HG02623 (cell line): Measurements from ENCODE around the gene MAD1L1.

Source experiments
- ATAC-seq: cut with Tn5 transposase; IDR thresholded peaks from one replicate; pipeline ENCODE4 v1.9.1; 2021; ENCODE audit warnings: moderate library complexity; ENCODE audit not compliant: unreplicated experiment

Gene MAD1L1

DNA sequence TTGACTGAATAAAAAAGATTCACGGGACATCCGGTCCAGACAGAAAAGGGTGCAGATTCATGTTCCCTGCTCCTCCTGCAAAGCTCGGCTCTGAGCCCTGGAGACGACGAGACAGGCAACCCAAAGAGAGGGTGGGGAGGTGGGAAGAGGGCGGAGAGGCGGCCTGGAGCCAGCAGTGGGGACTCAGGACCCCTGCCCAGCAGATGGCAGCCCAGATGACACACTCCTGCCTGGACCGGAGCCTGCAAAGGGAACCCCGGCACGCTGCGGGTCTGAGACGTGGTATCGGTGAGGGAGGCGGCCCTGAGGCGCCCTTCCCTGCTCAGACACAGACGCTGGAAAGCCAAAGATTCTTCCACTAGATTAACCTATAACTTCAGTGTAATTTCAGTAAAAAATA, 311.9 kb downstream of the MAD1L1 start:
- ATAC-seq = no peak

GRCh38 chr7:1920266-1920681, 312.5 kb downstream of the MAD1L1 start:
- ATAC-seq = no peak

- no peak for ATAC-seq
Measured at GRCh38 chr7:1919539-1920265, 313.0 kb downstream of the MAD1L1 start.

DNA sequence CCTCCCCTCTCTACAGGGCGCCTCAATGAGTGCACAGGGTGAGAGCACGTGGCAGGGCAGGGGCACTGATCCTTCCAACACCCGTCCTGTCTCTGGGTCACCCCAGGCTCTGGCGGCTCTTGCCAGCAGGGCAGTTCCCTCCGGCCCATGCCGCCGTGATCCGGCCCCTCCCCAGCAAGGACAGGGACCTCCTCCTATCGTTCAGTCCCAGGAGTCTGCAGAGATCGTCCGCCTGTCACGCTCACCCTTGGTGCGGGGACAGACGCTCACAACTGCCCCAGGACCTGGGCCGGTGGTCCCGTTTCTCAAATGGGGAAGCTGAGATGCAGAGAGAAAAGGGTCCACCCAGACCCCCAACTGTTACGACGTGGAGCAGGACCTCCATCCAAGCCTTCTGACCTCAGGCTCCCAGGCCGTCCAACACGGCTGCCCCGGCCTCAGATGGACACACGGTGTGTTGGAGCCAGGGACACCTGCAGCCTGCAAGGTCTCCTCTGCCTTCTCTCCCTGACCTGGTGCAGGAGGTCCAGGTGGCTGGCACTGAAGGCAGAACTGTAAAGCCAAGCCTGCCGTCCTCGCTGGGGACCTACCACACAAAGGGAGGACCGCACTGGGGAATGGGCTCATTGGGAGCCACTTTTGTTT, 313.7 kb downstream of the MAD1L1 start:
- no peak for ATAC-seq

- no peak for ATAC-seq
Measured at GRCh38 chr7:1918063-1918645, 314.6 kb downstream of the MAD1L1 start.

DNA sequence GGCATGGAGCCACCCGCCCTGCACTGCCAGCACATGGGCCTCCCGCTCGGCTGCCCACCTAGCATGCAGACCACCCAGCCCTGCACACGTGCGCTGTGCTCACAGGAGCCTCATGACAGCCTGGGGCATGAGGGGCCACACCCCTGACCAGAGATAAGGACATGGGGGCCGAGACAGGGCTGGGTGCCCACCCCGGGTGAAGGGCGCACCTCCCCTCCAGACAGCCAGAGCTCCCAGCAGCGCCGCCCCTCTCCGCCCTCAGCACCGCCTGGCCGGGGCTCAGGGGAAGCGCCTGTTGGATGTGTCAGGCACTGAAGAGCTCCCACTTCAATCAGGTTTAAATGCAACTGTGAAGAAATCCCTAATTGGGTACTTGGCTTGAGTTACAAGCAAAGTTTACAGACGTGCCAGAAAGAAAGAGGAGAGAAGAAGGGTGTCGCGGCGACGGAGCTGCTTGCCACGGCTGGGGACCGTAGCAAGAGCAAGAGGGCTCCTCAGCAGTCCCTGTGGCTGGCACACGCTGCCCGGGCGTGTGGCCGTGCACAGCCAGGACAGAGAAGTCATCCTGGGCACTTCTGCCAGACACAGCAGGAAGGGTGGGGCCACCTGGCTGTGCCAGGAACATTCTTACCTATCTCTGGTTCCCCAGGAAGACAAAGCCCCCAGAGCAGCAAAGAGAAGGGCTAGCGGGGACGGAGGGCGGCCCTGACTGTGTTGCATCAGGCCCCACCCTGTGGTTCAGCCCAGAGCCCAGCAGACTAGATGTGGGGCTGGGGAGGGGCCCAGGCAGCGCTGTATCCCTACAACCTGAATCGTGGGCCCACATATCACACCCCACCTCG, 315.3 kb downstream of the MAD1L1 start:
- no peak for ATAC-seq

- ATAC-seq = no peak
Measured at GRCh38 chr7:1916601-1916970, 316.2 kb downstream of the MAD1L1 start.

DNA sequence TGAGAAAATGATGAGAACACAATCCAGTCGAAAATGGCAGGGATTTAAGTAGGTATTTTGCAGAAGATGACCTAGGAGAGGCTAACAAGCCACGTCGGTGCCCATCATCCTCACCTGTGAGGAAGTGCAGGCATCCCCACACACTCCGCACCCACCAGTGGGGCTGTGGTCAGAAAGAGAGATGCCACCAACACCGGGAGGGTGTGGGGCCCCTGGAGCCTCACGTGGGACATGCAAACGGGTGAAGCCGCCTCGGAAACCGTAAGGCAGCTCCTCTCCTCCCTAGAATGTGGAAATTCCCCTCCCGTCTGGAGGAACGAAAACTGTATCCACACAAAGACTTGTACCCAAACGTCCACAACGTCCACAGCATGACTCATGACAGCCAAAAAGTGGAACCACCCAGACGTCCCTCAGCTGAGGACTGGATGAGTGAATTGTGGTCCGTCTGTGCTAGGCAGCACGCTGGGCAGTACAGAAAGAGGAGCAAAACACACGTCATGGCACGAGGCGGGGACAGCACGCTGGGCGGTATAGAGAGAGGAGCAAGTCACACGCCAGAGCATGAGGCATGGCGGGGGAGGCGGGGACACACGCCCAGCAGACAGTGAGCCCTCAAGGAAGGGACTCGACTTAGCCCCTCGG, 316.7 kb downstream of the MAD1L1 start:
- no peak for ATAC-seq

DNA sequence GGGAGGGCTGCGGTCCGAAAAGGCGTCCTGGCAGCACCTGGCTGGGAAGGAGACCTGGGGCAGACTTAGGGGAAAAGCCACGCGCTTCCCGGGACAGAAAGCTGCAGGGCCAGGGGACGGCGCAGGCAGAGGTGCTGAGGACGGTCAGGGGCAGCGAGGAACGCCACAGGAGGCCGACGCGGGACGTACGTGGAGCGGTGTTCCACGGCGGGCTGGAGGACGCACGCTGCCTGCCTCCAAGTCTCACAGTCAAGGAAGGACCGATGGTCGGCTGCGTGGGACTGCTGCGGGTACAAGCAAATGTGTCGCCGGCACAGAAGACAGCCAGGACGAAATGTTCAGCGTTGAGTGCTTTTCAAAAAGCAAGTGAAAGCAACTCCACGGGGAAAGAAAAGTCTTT, 317.4 kb downstream of the MAD1L1 start:
- ATAC-seq = no peak

GRCh38 chr7:1914743-1915142, 318.0 kb downstream of the MAD1L1 start:
- no peak for ATAC-seq

DNA sequence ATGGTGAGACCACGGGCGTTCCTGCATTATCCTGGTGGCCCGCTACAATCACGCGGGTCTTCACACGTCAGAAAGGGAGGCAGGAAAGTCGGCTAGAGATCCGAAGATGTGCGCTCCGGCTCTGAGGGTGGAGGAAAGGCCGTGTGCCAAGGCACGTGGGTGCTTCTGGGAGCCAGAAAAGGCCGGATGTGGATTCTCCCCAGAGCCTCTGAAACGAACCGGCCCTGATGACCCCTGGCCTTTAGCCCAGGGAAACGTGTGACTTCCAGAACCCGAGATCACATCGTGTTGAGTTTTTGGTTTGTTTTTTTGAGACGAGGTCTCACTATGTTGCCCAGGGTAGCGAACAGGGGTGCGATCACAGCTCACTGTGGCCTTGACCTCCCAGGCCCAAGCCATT, 318.4 kb downstream of the MAD1L1 start:
- no peak for ATAC-seq

GRCh38 chr7:1913466-1914282, 319.1 kb downstream of the MAD1L1 start:
- no peak for ATAC-seq

DNA sequence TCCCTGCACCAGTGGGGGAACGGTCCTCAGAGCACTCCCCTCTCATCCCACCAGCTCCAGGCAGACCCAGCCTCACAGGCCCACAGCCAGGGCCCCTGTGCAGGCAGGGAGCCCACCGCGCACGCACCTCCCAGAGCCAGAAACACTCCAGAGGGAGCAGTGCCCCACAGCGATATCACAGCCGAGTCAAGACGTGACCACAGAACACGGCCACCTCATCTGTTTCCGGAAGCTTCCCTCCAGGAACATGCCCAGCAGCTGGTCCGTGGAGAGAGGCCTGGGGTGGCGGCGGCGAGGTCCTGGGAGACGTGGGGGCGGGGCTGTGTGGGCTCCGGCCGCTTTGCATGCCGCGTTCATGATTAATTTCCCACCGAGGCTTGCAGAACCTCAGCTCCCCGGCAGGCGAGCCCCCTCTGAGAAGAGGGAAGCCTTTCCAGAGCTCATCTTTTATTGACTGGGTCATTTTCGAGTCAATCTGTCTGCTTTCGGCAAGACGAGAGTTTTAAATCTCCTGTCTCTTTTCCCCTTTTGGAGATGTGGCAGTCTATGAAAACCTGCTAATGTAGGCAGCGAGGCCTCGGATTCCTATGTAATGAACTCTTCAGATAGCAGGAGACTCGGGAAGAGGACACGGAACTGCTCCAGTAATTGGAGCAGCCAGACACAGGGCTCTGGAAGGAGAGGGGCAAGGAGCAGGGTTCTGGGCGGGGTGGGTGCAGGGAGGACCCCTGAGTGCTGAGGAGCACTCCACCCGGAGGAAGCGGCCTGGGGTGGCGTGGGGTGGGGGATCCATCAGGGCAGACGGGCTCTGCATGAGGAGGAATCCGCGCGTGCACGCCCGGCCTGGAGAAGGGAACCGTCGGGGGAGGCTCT, 319.9 kb downstream of the MAD1L1 start:
- ATAC-seq = no peak

DNA sequence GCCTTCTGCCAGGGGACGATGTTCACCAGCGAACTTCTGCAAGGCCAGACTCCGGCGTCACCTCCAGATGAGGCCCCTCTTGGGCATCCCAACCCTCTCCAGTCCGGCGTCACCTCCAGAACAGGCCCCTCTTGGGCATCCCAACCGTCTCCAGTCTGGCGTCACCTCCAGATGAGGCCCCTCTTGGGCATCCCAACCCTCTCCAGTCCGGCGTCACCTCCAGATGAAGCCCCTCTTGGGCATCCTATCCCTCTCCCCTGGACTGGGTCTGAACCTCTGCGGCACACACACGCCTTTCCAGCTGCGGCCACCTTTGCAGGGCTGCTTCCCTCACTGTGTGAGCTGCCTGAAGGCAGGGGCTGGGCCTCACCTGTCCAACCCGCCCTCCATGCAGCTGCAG, 321.2 kb downstream of the MAD1L1 start:
- ATAC-seq = no peak

GRCh38 chr7:1910827-1911226, 321.9 kb downstream of the MAD1L1 start:
- no peak for ATAC-seq

DNA sequence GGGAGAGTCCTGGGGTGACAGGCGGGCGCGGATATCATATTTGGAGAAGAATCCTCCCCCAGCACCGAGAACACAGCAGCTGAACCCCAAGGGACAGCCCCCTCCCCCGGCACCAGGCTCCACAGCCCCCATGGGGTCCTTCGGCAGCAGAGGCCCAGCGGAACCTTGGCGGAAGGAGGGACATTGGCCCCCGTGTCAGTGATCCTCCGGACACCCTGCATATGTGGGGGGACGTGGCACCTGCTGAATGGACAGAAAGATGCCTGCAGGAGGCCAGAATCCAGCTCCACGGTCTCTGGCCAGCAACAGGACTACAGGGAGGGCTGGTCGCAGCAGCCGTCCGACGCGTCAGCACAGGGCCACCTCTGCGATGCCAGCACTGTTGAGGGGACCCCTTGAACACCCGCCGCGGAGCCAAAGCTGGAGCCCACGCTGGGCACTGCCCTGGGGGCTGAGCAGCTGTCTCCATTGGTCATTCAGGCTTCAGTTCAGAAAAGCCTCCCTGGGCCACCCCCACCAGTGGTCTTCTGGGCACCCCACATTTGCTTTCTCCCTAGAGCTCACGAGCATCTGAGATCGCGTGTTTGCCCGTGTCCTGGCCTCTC, 322.6 kb downstream of the MAD1L1 start:
- ATAC-seq = no peak

- ATAC-seq = no peak
Measured at GRCh38 chr7:1909476-1909875, 323.3 kb downstream of the MAD1L1 start.

DNA sequence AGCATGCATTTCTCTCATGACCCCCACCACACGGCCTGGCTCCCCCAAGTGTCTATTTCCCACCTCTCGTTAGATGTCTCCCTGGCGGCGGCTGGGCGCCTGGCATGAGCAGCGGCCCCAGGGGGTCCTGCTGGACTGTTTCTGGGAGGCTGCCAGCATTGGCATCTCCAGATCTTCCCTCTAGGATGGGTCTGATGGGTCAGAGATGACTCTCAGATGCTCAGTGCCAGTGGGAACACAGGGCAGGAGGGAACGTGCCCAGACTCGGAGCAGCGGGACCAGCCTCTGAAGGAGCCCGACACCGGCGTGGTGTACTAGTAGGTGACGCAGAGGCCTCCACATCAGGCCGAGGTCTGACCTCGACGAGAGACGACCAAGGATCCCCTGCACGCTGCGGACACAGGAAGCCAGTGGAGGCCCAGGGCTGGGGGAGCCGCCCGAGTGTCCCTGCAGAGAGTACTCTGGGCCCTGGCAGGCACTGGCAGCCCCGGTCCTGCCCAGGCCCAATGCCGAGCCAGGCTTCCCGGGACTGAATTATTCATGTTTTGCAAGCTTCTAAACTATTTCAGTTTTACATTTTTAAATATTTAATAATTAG, 323.8 kb downstream of the MAD1L1 start:
- no peak for ATAC-seq
